NCI-H146 (cell line): ENCODE measurements around the gene OTULIN.
A peak's percentile ranks its signal among the peaks of the same experiment; 100 is the strongest.

Experiments
- DNase-seq: peaks from one replicate; lab custom pipeline; 2025; lab: John Stamatoyannopoulos, UW

OTULIN gene

GRCh38 chr5:14668181-14668591 lies 3.7 kb downstream of the OTULIN start:
- no peak for DNase-seq

GRCh38 chr5:14669415-14669814 lies 4.9 kb downstream of the OTULIN start:
- DNase-seq: no peak

- DNase-seq: no peak
Observed at GRCh38 chr5:14669975-14670374, 5.5 kb downstream of the OTULIN start.

- no peak for DNase-seq
Observed at GRCh38 chr5:14671414-14671813, 6.9 kb downstream of the OTULIN start.

GRCh38 chr5:14672082-14672481 lies 7.6 kb downstream of the OTULIN start:
- no peak for DNase-seq

GRCh38 chr5:14672484-14673394 lies 8.2 kb downstream of the OTULIN start:
- no peak for DNase-seq

- no peak for DNase-seq
Observed at GRCh38 chr5:14673443-14673842, 8.9 kb downstream of the OTULIN start.

GRCh38 chr5:14674983-14675854 lies 10.7 kb downstream of the OTULIN start:
- DNase-seq: no peak

GRCh38 chr5:14675865-14676300 lies 11.4 kb downstream of the OTULIN start:
- DNase-seq: no peak

GRCh38 chr5:14676320-14676719 lies 11.8 kb downstream of the OTULIN start:
- DNase-seq: no peak

- no peak for DNase-seq
Observed at GRCh38 chr5:14678773-14679334, 14.3 kb downstream of the OTULIN start.

- no peak for DNase-seq
Observed at GRCh38 chr5:14679595-14679994, 15.1 kb downstream of the OTULIN start.

- DNase-seq: no peak
Observed at GRCh38 chr5:14681236-14681752, 16.8 kb downstream of the OTULIN start.

- no peak for DNase-seq
Observed at GRCh38 chr5:14683906-14684455, 19.5 kb downstream of the OTULIN start.

- no peak for DNase-seq
Observed at GRCh38 chr5:14684757-14685156, 20.2 kb downstream of the OTULIN start.

- DNase-seq: peak; percentile 58
Observed at GRCh38 chr5:14685757-14686156, 21.2 kb downstream of the OTULIN start.

GRCh38 chr5:14686517-14686916 lies 22.0 kb downstream of the OTULIN start:
- DNase-seq: no peak

GRCh38 chr5:14687023-14687665 lies 22.6 kb downstream of the OTULIN start:
- no peak for DNase-seq

- DNase-seq: no peak
Observed at GRCh38 chr5:14693070-14693469, 28.6 kb downstream of the OTULIN start.

GRCh38 chr5:14695152-14695551 lies 30.6 kb downstream of the OTULIN start:
- DNase-seq: no peak

GRCh38 chr5:14696057-14696456 lies 31.5 kb downstream of the OTULIN start:
- DNase-seq: no peak
